Endodermal cell (in vitro differentiated cells): Measurements from ENCODE around the gene THSD4. TPM values are rescaled to one million over a fixed set of nuclear protein-coding genes. Genes with fewer than 3 reads are reported as not detected.

Source experiments
- DNase-seq: peaks from one replicate; pipeline ENCODE4 v3.0.0-alpha.2; 2017
- H3K27ac ChIP-seq: 2 replicates; pipeline ENCODE4 v1.5.1; 2013; ENCODE audit warnings: mild to moderate bottlenecking, low read depth, low read length, moderate library complexity
- H3K27me3 ChIP-seq: 2 replicates; pipeline ENCODE4 v1.6.1; 2013; ENCODE audit warnings: mild to moderate bottlenecking, low read length, moderate library complexity; ENCODE audit not compliant: insufficient read depth, control insufficient read depth, poor library complexity, severe bottlenecking
- H3K36me3 ChIP-seq: 2 replicates; pipeline ENCODE4 v1.7.0; 2013; ENCODE audit warnings: mild to moderate bottlenecking, low read length, moderate library complexity; ENCODE audit not compliant: control insufficient read depth, insufficient read depth
- H3K4me1 ChIP-seq: one replicate; pipeline ENCODE4 v1.7.0; 2013; ENCODE audit warnings: low read length; ENCODE audit not compliant: control insufficient read depth, insufficient read depth
- H3K4me3 ChIP-seq: 2 replicates; pipeline ENCODE4 v1.5.1; 2013; ENCODE audit warnings: mild to moderate bottlenecking, low read length, moderate library complexity
- H3K9ac ChIP-seq: 2 replicates; pipeline ENCODE4 v1.6.1; 2013; ENCODE audit warnings: mild to moderate bottlenecking, low read length, moderate library complexity; ENCODE audit not compliant: poor library complexity, severe bottlenecking; ENCODE audit errors: extremely low read depth
- H3K9me3 ChIP-seq: 2 replicates; pipeline ENCODE4 v1.6.1; 2013; ENCODE audit warnings: mild to moderate bottlenecking, low read length, moderate library complexity; ENCODE audit not compliant: control insufficient read depth
- H3K27ac Mint-ChIP-seq: 2 replicates; pipeline ENCODE4 v1.8.0; 2020; ENCODE audit warnings: mixed read lengths
- H3K27me3 Mint-ChIP-seq: 2 replicates; pipeline ENCODE4 v1.8.0; 2021; ENCODE audit warnings: mild to moderate bottlenecking, mixed read lengths; ENCODE audit not compliant: insufficient read depth
- H3K36me3 Mint-ChIP-seq: 2 replicates; pipeline ENCODE4 v1.8.0; 2020; ENCODE audit warnings: low read depth, mixed read lengths
- H3K4me1 Mint-ChIP-seq: 2 replicates; pipeline ENCODE4 v1.8.0; 2020; ENCODE audit warnings: mixed read lengths
- H3K4me3 Mint-ChIP-seq: 2 replicates; pipeline ENCODE4 v1.8.0; 2020; ENCODE audit warnings: mild to moderate bottlenecking, moderate library complexity, mixed read lengths
- H3K9me3 Mint-ChIP-seq: 2 replicates; pipeline ENCODE4 v1.8.0; 2020; ENCODE audit warnings: mild to moderate bottlenecking, mixed read lengths
- WGBS, 2 experiments: methylation state at CpG; one replicate each; pipeline versions ENCODE4 v1.1.5 to v1.1.7; 2013; ENCODE audit warnings: missing lambda C conversion rate in 2 of 2, mixed read lengths in 1 of 2; ENCODE audit not compliant: insufficient coverage in 1 of 2, insufficient read length in 1 of 2; 5-methylcytosine and 5-hydroxymethylcytosine counted together
- total RNA-seq, 2 donors: library from RNA; stranded (reverse); fragmentation: NEBNext Ultra II Directional in 1 of 2; extraction: Animal tissue kit (Norgen Biotek cat#: 25700) in 1 of 2; gene quantifications; 2 replicates in 1 of 2; 3 replicates in 1 of 2; pipeline ENCODE4 v1.2.1, GENCODE V29; 2021
- TF ChIP-seq, protein P1 (sequence below): fragments of 200-600 bp; sonication (generic); conservative IDR thresholded peaks from 2 replicates; pipeline ENCODE4 v1.5.0; 2021; ENCODE audit warnings: antibody characterized with exemption, mild to moderate bottlenecking

The THSD4 gene
- total RNA-seq, 2 donors from 2014 or later = 4.6 to 5.4 TPM

DNA sequence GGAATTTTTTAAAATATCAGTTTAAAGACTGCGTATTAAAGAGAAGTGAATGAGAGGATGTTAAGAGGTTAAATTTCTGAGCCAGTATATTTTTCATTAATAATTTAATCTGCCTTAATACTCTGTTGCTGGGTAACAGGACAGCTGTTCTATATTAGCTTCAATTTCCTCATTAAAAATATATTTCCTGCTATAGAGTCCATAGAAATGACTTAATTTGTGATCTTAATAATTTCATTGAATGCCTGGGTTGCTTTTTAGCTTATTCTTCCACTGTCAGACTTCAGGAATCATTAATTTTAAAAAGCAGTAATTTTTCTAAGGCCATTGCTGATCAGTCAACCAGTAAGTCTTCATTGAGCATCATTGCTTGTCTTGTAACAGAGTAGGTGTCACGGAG, 129.0 kb downstream of the THSD4 start:
- Mint-ChIP-seq H3K4me3 (no peak overlapping the region), H3K27me3 (peaks cover 8% of the 10 kb centered on the region)
- WGBS, 2 experiments = 98 to 100% methylated on average over 1 to 2 of the region's 2 CpGs

GRCh38 chr15:71245588-71245987, 130.3 kb downstream of the THSD4 start:
- TF ChIP-seq, protein P1, sequence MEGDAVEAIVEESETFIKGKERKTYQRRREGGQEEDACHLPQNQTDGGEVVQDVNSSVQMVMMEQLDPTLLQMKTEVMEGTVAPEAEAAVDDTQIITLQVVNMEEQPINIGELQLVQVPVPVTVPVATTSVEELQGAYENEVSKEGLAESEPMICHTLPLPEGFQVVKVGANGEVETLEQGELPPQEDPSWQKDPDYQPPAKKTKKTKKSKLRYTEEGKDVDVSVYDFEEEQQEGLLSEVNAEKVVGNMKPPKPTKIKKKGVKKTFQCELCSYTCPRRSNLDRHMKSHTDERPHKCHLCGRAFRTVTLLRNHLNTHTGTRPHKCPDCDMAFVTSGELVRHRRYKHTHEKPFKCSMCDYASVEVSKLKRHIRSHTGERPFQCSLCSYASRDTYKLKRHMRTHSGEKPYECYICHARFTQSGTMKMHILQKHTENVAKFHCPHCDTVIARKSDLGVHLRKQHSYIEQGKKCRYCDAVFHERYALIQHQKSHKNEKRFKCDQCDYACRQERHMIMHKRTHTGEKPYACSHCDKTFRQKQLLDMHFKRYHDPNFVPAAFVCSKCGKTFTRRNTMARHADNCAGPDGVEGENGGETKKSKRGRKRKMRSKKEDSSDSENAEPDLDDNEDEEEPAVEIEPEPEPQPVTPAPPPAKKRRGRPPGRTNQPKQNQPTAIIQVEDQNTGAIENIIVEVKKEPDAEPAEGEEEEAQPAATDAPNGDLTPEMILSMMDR = no peak
- H3K4me1 ChIP-seq = no peaks in the 10 kb centered on the region
- H3K27me3 ChIP-seq = no peaks in the 10 kb centered on the region
- no peak overlapping the region for H3K9ac ChIP-seq
- Mint-ChIP-seq H3K9me3 (no peaks in the 10 kb centered on the region), H3K4me1 (peaks cover 4% of the 10 kb centered on the region), H3K36me3 (no peaks in the 10 kb centered on the region), H3K27me3 (peaks cover 8% of the 10 kb centered on the region), H3K4me3 (no peak overlapping the region), H3K27ac (no peak overlapping the region)
- H3K9me3 ChIP-seq = no peaks in the 10 kb centered on the region
- no peaks in the 10 kb centered on the region for H3K36me3 ChIP-seq
- WGBS, 2 experiments = 95 to 100% methylated on average over 2 of the region's 2 CpGs
- DNase-seq = no peak
- no peak overlapping the region for H3K4me3 ChIP-seq
- H3K27ac ChIP-seq = no peak overlapping the region

More for the DNA sequence above, 129.0 kb downstream of the THSD4 start:
- Mint-ChIP-seq H3K27ac (no peak overlapping the region), H3K4me1 (peaks cover 4% of the 10 kb centered on the region), H3K9me3 (no peaks in the 10 kb centered on the region), H3K36me3 (no peaks in the 10 kb centered on the region)
- H3K4me3 ChIP-seq = no peak overlapping the region
- DNase-seq = no peak
- no peaks in the 10 kb centered on the region for H3K36me3 ChIP-seq
- no peak overlapping the region for H3K27ac ChIP-seq
- no peaks in the 10 kb centered on the region for H3K27me3 ChIP-seq
- H3K9ac ChIP-seq = no peak overlapping the region
- no peaks in the 10 kb centered on the region for H3K9me3 ChIP-seq
- no peaks in the 10 kb centered on the region for H3K4me1 ChIP-seq
- TF ChIP-seq, protein P1 = no peak

DNA sequence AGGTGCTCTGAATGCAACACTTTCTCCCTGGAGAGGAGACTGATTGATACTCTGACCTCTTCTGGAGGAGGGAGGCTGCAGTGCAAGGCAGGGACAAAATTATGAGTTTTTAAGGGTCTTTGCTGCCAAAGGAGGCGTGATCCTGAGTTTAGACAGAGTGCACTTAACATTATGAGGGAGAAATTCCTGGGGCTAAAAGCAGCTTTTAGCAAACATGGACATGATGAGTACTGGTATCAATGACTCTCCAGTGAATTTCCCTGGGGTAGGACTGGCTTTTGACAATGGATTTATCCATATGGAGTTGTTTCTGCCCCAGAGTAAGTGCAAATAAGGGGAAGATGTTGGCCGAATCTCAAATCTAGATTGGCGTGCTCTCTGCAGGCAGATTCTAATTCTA, 133.1 kb downstream of the THSD4 start:
- H3K36me3 ChIP-seq = no peaks in the 10 kb centered on the region
- TF ChIP-seq, protein P1 = no peak
- DNase-seq = no peak
- no peaks in the 10 kb centered on the region for H3K27me3 ChIP-seq
- H3K4me3 Mint-ChIP-seq = no peak overlapping the region
- H3K27ac ChIP-seq = no peak overlapping the region
- no peaks in the 10 kb centered on the region for H3K9me3 ChIP-seq
- H3K27ac Mint-ChIP-seq = no peak overlapping the region
- H3K36me3 Mint-ChIP-seq = no peaks in the 10 kb centered on the region
- no peak overlapping the region for H3K4me3 ChIP-seq
- H3K27me3 Mint-ChIP-seq = peaks cover 8% of the 10 kb centered on the region
- H3K4me1 ChIP-seq = peaks cover 6% of the 10 kb centered on the region
- 91 to 96% methylated on average over 1 to 3 of the region's 3 CpGs for WGBS, 2 experiments
- no peaks in the 10 kb centered on the region for H3K9me3 Mint-ChIP-seq
- peaks cover 8% of the 10 kb centered on the region for H3K4me1 Mint-ChIP-seq
- H3K9ac ChIP-seq = no peak overlapping the region
